CD8-positive, alpha-beta memory T cell (primary cell): ENCODE data around the gene BCL10. TPM values are rescaled to one million over a fixed set of nuclear protein-coding genes. Genes with fewer than 3 reads are reported as not detected.

Experiments
- CTCF ChIA-PET: fragments of 350-600 bp; sonication (Branson Sonifier 250); formaldehyde crosslinking; loops from one replicate; lab custom pipeline; 2021; ENCODE audit warnings: antibody characterized with exemption; lab: Charles Lee
- POLR2A ChIA-PET: fragments of 350-600 bp; sonication (Branson Sonifier 250); formaldehyde crosslinking; loops from one replicate; lab custom pipeline; 2021; ENCODE audit warnings: antibody characterized with exemption; lab: Charles Lee
- DNase-seq, 5 donors: peaks; one replicate each; pipeline versions ENCODE4 v3.0.0 to v3.0.0-alpha.2; 2020 to 2022; ENCODE audit warnings: mixed read lengths in 1 of 5
- H3K27ac ChIP-seq: one replicate; pipeline ENCODE4 v1.7.0; 2013; ENCODE audit warnings: low read depth, mild to moderate bottlenecking, low read length, moderate library complexity
- H3K27me3 ChIP-seq: 2 replicates; pipeline ENCODE4 v1.7.0; 2013; ENCODE audit warnings: low read length, mild to moderate bottlenecking; ENCODE audit not compliant: insufficient read depth, poor library complexity, severe bottlenecking
- H3K36me3 ChIP-seq: 2 replicates; pipeline ENCODE4 v1.7.0; 2013; ENCODE audit warnings: mild to moderate bottlenecking, low read length, moderate library complexity; ENCODE audit not compliant: insufficient read depth
- H3K4me1 ChIP-seq: 2 replicates; pipeline ENCODE4 v1.7.0; 2013; ENCODE audit warnings: mild to moderate bottlenecking, low read length, moderate library complexity; ENCODE audit not compliant: insufficient read depth
- H3K4me3 ChIP-seq: 2 replicates; pipeline ENCODE4 v1.7.0; 2013; ENCODE audit warnings: mild to moderate bottlenecking, low read length
- H3K9me3 ChIP-seq: 2 replicates; pipeline ENCODE4 v1.7.0; 2013; ENCODE audit warnings: mild to moderate bottlenecking, low read length
- H3K27ac Mint-ChIP-seq, 8 donors: one replicate each; pipeline ENCODE4 v1.8.0; 2020 to 2021; ENCODE audit warnings: mixed read lengths in 8 of 8, mild to moderate bottlenecking in 6 of 8, inconsistent platforms in 3 of 8, moderate library complexity in 3 of 8
- H3K27me3 Mint-ChIP-seq, 2 donors: one replicate each; pipeline ENCODE4 v1.8.0; 2020 to 2021; ENCODE audit warnings: mixed read lengths in 2 of 2, mild to moderate bottlenecking in 1 of 2, moderate library complexity in 1 of 2
- H3K36me3 Mint-ChIP-seq, 3 donors: one replicate each; pipeline ENCODE4 v1.8.0; 2020 to 2021; ENCODE audit warnings: mixed read lengths in 3 of 3, inconsistent platforms in 1 of 3, mild to moderate bottlenecking in 1 of 3
- H3K4me1 Mint-ChIP-seq, 3 donors: one replicate each; pipeline ENCODE4 v1.8.0; 2020 to 2021; ENCODE audit warnings: mixed read lengths in 3 of 3, inconsistent platforms in 1 of 3, mild to moderate bottlenecking in 1 of 3
- H3K4me3 Mint-ChIP-seq, 7 donors: one replicate each; pipeline ENCODE4 v1.8.0; 2020 to 2021; ENCODE audit warnings: mixed read lengths in 7 of 7, mild to moderate bottlenecking in 6 of 7, moderate library complexity in 4 of 7, inconsistent platforms in 2 of 7
- H3K9me3 Mint-ChIP-seq, 5 donors: one replicate each; pipeline ENCODE4 v1.8.0; 2020 to 2022; ENCODE audit warnings: mixed read lengths in 5 of 5, mild to moderate bottlenecking in 3 of 5, moderate library complexity in 2 of 5, inconsistent platforms in 1 of 5
- polyA plus RNA-seq: library from polyadenylated mRNA; unstranded; fragments of 300-500 nt; fragmentation: Illumina TruSeq; gene quantifications from one replicate; pipeline ENCODE4 v1.2.3, GENCODE V29; 2021
- total RNA-seq, 2 experiments: library from RNA; stranded (reverse); gene quantifications; one replicate each; pipeline ENCODE4 v1.2.3, GENCODE V29; 2021

BCL10 gene
- total and polyA plus RNA-seq, 3 experiments from 2014 or later = 21.6 to 27.1 (median 21.9) TPM

DNA sequence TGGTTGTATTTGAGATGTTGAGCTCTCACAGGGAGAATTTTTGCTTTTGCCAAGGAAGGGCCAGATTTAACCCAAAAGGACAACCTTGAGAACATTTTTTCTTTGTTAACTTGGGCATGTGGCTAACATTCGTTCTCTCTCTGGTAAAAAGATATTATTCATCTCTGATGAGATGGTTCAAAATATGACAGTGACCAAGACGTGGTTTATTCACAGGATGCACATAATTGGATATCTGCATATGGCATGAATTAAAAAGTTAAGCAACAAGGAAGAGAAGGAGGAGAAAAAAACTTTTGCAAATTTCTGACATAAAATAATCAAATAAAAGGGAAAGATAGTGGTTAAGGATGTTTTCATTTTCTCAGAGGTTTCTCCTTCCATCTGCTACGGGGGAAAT, 43.1 kb upstream of the BCL10 start:
- Histone ChIP-seq H3K27me3 (peaks cover 8% of the 10 kb centered on the region), H3K4me3 (no peak overlapping the region), H3K27ac (no peak overlapping the region), H3K9me3 (no peaks in the 10 kb centered on the region), H3K4me1 (no peaks in the 10 kb centered on the region), H3K36me3 (no peaks in the 10 kb centered on the region)
- ChIA-PET POLR2A (no interaction called here), CTCF (no interaction called here)
- no peaks in the 10 kb centered on the region for H3K9me3 Mint-ChIP-seq
- no peaks in the 10 kb centered on the region for H3K4me1 Mint-ChIP-seq
- DNase-seq = no peak
- no peak overlapping the region for H3K4me3 Mint-ChIP-seq
- no peak overlapping the region for H3K27ac Mint-ChIP-seq
- H3K27me3 Mint-ChIP-seq = peaks cover 8 to 63% of the 10 kb centered on the region in 2 donors
- H3K36me3 Mint-ChIP-seq = no peaks in the 10 kb centered on the region

DNA sequence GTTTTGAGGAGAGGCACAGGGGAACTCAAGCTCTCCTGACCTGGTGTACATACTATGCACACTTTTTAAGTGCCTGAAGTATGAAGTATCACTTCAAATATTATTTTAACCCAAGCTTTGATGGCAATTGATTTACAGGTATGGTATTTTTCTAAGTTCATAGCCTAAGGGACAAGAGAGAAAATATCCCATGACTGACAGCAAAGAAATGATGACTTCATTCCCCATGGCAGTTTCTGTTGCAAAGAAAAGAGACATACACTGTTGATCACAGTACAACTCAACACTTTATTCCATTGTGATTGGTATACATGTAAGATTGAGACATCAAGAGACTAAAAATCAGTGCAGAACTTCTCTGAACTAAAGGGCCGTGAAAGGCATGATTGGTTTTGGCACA, 41.8 kb upstream of the BCL10 start:
- Histone ChIP-seq H3K4me1 (no peaks in the 10 kb centered on the region), H3K27ac (no peak overlapping the region), H3K27me3 (peaks cover 8% of the 10 kb centered on the region), H3K4me3 (no peak overlapping the region), H3K36me3 (no peaks in the 10 kb centered on the region), H3K9me3 (no peaks in the 10 kb centered on the region)
- Mint-ChIP-seq H3K4me3 (no peak overlapping the region), H3K36me3 (peaks cover 0 to 3% (median 0%) of the 10 kb centered on the region in 3 donors), H3K9me3 (no peaks in the 10 kb centered on the region), H3K27me3 (peaks cover 10 to 67% of the 10 kb centered on the region in 2 donors), H3K27ac (no peak overlapping the region), H3K4me1 (no peaks in the 10 kb centered on the region)
- ChIA-PET CTCF (no interaction called here), POLR2A (no interaction called here)
- DNase-seq = no peak

DNA sequence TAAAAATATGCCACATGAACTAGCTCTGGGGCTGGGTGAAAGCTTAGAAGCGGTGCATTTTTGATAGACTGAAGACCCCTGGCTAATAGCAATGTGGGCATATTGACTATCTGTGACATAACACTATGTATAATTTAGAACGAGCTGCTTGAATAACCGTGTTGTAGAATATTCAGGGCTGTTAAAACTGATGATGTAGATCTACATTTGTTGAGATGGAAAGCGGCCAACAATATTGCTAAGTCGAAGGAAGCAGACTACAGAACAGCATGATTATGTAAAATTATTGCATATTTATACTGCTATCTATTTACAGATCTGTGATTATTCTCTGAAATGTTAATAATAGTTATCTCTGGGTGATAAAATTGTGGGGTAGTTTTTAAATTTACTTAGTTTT, 41.1 kb upstream of the BCL10 start:
- no peaks in the 10 kb centered on the region for H3K9me3 ChIP-seq
- H3K4me1 Mint-ChIP-seq = no peaks in the 10 kb centered on the region
- no peaks in the 10 kb centered on the region for H3K36me3 ChIP-seq
- CTCF ChIA-PET = interaction anchor here (1.1 kb wide), 1 partner anchor 9 kb away, joined by 4 read pairs; no protein-coding TSS in a partner anchor
- H3K27ac Mint-ChIP-seq = no peak overlapping the region
- no peaks in the 10 kb centered on the region for H3K4me1 ChIP-seq
- POLR2A ChIA-PET = no interaction called here
- H3K4me3 ChIP-seq = no peak overlapping the region
- H3K4me3 Mint-ChIP-seq = no peak overlapping the region
- no peak overlapping the region for H3K27ac ChIP-seq
- no peak for DNase-seq
- peaks cover 8% of the 10 kb centered on the region for H3K27me3 ChIP-seq
- peaks cover 0 to 4% (median 0%) of the 10 kb centered on the region in 3 donors for H3K36me3 Mint-ChIP-seq
- H3K27me3 Mint-ChIP-seq = peaks cover 14 to 72% of the 10 kb centered on the region in 2 donors
- H3K9me3 Mint-ChIP-seq = no peaks in the 10 kb centered on the region

DNA sequence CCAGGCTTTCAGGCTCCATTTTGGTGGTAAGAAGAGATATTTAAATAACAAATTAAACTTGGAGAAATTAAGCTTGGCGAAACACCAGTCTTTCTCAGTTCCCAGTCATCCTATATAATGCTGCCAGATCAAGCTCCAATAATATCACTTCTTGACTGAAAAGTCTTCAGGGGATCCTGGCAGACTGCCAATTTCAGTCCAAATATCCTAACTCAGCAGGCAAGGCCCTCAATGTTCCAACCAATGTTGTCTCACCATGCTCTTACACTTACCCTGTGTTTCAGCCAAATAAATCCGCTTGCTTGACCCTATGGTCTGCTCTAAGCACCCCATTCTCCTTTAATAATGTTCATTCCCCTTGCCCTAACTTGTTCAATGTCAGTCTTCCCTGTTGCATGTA, 39.9 kb upstream of the BCL10 start:
- Histone ChIP-seq H3K4me3 (no peak overlapping the region), H3K27me3 (peaks cover 14% of the 10 kb centered on the region), H3K9me3 (no peaks in the 10 kb centered on the region), H3K27ac (no peak overlapping the region), H3K4me1 (no peaks in the 10 kb centered on the region), H3K36me3 (no peaks in the 10 kb centered on the region)
- Mint-ChIP-seq H3K27ac (no peak overlapping the region), H3K4me1 (no peaks in the 10 kb centered on the region), H3K36me3 (peaks cover 0 to 4% (median 0%) of the 10 kb centered on the region in 3 donors), H3K4me3 (no peak overlapping the region), H3K27me3 (peaks cover 14 to 81% of the 10 kb centered on the region in 2 donors), H3K9me3 (no peaks in the 10 kb centered on the region)
- CTCF ChIA-PET = interaction anchor here (1.1 kb wide), 1 partner anchor 8 kb away, joined by 4 read pairs; no protein-coding TSS in a partner anchor
- POLR2A ChIA-PET = no interaction called here
- DNase-seq = no peak

DNA sequence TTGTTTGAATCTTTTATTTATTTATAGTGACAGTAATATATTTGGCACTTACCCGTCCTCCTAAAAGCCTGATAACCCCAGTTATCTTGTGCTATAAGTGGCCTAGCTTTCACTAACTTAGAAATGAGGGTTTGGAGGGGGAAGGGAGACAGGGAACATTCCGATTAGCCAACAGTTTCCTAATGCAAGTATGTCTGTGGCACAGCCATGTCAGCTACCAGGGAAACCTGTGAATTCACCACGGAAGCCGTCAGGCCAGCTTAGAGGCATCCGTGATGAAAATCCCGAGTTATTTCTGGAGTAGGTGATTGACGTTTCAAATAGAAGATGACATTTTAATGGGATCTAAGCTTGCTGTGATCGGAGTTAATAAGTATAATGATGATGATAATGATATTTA, 39.4 kb upstream of the BCL10 start:
- H3K27me3 ChIP-seq = peaks cover 14% of the 10 kb centered on the region
- H3K4me3 Mint-ChIP-seq = no peak overlapping the region
- H3K4me3 ChIP-seq = no peak overlapping the region
- no peak overlapping the region for H3K27ac ChIP-seq
- peaks cover 14 to 81% of the 10 kb centered on the region in 2 donors for H3K27me3 Mint-ChIP-seq
- no peaks in the 10 kb centered on the region for H3K4me1 Mint-ChIP-seq
- no peaks in the 10 kb centered on the region for H3K9me3 ChIP-seq
- POLR2A ChIA-PET = interaction anchor here (0.7 kb wide), 1 partner anchor 534 kb away, joined by 4 read pairs; no protein-coding TSS in a partner anchor
- H3K4me1 ChIP-seq = no peaks in the 10 kb centered on the region
- no peak overlapping the region for H3K27ac Mint-ChIP-seq
- CTCF ChIA-PET = interaction anchor here (1.2 kb wide), 1 partner anchor 56 kb away, joined by 3 read pairs; the partner anchor contains the start of gene C1orf52
- H3K36me3 ChIP-seq = no peaks in the 10 kb centered on the region
- peaks cover 0 to 4% (median 0%) of the 10 kb centered on the region in 3 donors for H3K36me3 Mint-ChIP-seq
- DNase-seq = no peak
- no peaks in the 10 kb centered on the region for H3K9me3 Mint-ChIP-seq

DNA sequence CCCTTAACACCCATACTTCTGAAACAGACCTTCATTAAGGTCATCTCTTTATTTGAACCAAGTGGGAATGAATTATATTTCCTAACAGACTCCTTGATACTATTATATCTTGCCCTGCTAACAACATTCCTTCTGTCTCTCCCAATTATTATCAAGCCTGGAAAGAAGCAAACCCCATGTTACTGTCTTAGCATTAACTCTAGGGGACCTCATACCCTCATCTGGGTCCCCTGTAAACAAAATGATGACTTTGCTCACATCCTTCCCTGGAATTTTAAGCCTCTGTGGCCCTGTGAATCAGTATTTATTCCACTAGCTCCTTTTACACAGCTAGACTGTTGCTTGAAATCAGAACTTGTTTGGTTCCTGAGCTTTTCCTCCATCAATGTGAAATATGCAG, 38.3 kb upstream of the BCL10 start:
- peaks cover 14 to 81% of the 10 kb centered on the region in 2 donors for H3K27me3 Mint-ChIP-seq
- POLR2A ChIA-PET = interaction anchor here (0.6 kb wide), 1 partner anchor 32 kb away, joined by 3 read pairs; no protein-coding TSS in a partner anchor
- no peak overlapping the region for H3K4me3 Mint-ChIP-seq

DNA sequence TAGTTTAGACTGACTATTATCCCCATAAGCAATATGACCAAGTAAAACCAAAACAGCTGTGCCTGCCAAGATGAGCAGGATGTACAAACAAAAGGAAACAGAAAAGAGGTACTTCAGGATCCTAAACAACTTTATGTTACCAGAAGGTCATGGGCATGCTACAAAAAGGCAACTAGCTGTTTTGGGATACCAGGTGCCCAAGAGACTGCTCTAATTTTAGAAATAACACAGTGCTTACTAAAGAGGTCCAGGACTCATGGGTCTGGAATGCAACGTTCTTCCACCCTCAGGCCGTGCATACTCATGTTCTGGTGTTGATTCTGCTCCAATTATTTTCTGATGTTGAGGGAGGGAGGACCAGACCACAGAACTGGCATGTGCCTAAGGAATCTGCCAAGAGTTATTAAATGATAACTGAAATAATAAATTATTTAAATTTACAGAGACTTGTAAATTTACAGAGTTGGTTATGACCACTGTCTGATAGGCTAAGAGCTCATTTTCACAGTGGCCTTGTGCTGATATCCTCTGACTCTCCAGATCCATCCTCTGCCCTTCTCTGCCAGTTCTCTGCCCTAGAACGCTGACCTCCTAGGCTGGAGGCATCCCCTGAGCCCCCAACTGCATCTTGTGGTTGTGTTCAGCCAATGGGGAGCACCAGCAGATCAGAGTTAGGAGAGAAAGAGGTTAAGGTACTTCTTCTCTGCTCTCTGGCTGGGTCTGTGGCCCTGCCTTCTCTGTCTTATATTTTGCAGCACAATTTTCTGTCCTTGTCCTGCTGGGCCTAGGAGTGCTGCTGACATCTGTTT, 37.7 kb upstream of the BCL10 start:
- no peaks in the 10 kb centered on the region for H3K9me3 Mint-ChIP-seq
- H3K4me1 Mint-ChIP-seq = no peaks in the 10 kb centered on the region
- no peak overlapping the region for H3K27ac ChIP-seq
- H3K27me3 Mint-ChIP-seq = peaks cover 15 to 80% of the 10 kb centered on the region in 2 donors
- peaks cover 6% of the 10 kb centered on the region for H3K27me3 ChIP-seq
- no peaks in the 10 kb centered on the region for H3K4me1 ChIP-seq
- no peak overlapping the region for H3K4me3 Mint-ChIP-seq
- CTCF ChIA-PET = no interaction called here
- no peaks in the 10 kb centered on the region for H3K9me3 ChIP-seq
- POLR2A ChIA-PET = no interaction called here
- no peaks in the 10 kb centered on the region for H3K36me3 ChIP-seq
- no peak overlapping the region for H3K4me3 ChIP-seq
- H3K36me3 Mint-ChIP-seq = peaks cover 0 to 4% (median 0%) of the 10 kb centered on the region in 3 donors
- DNase-seq = no peak
- H3K27ac Mint-ChIP-seq = no peak overlapping the region

More for the DNA sequence above, 38.3 kb upstream of the BCL10 start:
- DNase-seq = no peak
- no peaks in the 10 kb centered on the region for H3K4me1 ChIP-seq
- H3K4me3 ChIP-seq = no peak overlapping the region
- no peaks in the 10 kb centered on the region for H3K4me1 Mint-ChIP-seq
- peaks cover 6% of the 10 kb centered on the region for H3K27me3 ChIP-seq
- H3K9me3 Mint-ChIP-seq = no peaks in the 10 kb centered on the region
- no peaks in the 10 kb centered on the region for H3K9me3 ChIP-seq
- no peak overlapping the region for H3K27ac Mint-ChIP-seq
- no peak overlapping the region for H3K27ac ChIP-seq
- CTCF ChIA-PET = interaction anchor here (1.2 kb wide), 1 partner anchor 55 kb away, joined by 3 read pairs; the partner anchor contains the start of gene C1orf52
- H3K36me3 Mint-ChIP-seq = peaks cover 0 to 4% (median 0%) of the 10 kb centered on the region in 3 donors
- no peaks in the 10 kb centered on the region for H3K36me3 ChIP-seq

DNA sequence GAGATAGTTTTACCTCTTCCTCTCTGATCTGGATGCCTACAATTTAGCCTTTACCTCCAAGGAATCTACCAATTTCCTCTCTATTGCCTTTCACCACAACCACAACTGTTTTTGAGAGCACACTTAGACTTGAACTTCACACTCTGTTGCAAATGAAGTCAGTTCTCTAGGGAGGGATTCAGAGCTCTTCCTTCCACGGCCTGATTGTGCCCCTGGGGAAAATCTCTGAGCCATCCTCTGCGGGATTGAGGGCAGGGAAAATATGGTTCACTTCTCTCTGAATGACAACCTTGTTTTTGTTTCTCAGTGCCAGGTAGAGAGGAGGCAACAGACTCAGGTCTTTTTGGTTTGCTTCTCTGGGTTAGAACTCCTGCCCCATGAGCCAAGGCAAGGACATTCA, 35.4 kb upstream of the BCL10 start:
- Histone ChIP-seq H3K27ac (no peak overlapping the region), H3K4me3 (no peak overlapping the region), H3K27me3 (peaks cover 6% of the 10 kb centered on the region), H3K9me3 (no peaks in the 10 kb centered on the region), H3K4me1 (no peaks in the 10 kb centered on the region), H3K36me3 (no peaks in the 10 kb centered on the region)
- DNase-seq = no peak
- ChIA-PET CTCF (no interaction called here), POLR2A (no interaction called here)
- H3K4me3 Mint-ChIP-seq = no peak overlapping the region
- peaks cover 0 to 4% (median 0%) of the 10 kb centered on the region in 3 donors for H3K36me3 Mint-ChIP-seq
- H3K4me1 Mint-ChIP-seq = peaks cover 4 to 7% (median 6%) of the 10 kb centered on the region in 3 donors
- H3K27ac Mint-ChIP-seq = peak overlapping the region in 1 of 8 donors; percentile 8
- H3K9me3 Mint-ChIP-seq = no peaks in the 10 kb centered on the region
- H3K27me3 Mint-ChIP-seq = peaks cover 15 to 59% of the 10 kb centered on the region in 2 donors
